NB4 (cell line): ENCODE data around the gene BCL2L13.
A peak's percentile ranks its signal among the peaks of the same experiment; 100 is the strongest.

Source experiments
- DNase-seq: peaks from one replicate; pipeline ENCODE4 v3.0.0; 2010; ENCODE audit warnings: low read depth
- H3K4me3 ChIP-seq: one replicate; pipeline ENCODE4 v1.5.1; 2011; ENCODE audit warnings: mild to moderate bottlenecking, low read depth, low read length, moderate library complexity
- MYC ChIP-seq: IDR thresholded peaks from 2 replicates; pipeline ENCODE4 v1.6.1; 2011; ENCODE audit warnings: low read depth, low read length
- POLR2A ChIP-seq: IDR thresholded peaks from 2 replicates; pipeline ENCODE4 v1.6.1; 2011; ENCODE audit warnings: mild to moderate bottlenecking; ENCODE audit not compliant: insufficient read length; ENCODE audit errors: extremely low read depth
- TF ChIP-seq, protein P1 (sequence below): IDR thresholded peaks from 2 replicates; pipeline ENCODE4 v1.6.1; 2011; ENCODE audit warnings: low read depth, low read length
- TF ChIP-seq, protein P2 (sequence below): IDR thresholded peaks from one replicate; pipeline ENCODE4 v1.5.1; 2012; ENCODE audit warnings: low read depth, low read length

The BCL2L13 gene

DNA sequence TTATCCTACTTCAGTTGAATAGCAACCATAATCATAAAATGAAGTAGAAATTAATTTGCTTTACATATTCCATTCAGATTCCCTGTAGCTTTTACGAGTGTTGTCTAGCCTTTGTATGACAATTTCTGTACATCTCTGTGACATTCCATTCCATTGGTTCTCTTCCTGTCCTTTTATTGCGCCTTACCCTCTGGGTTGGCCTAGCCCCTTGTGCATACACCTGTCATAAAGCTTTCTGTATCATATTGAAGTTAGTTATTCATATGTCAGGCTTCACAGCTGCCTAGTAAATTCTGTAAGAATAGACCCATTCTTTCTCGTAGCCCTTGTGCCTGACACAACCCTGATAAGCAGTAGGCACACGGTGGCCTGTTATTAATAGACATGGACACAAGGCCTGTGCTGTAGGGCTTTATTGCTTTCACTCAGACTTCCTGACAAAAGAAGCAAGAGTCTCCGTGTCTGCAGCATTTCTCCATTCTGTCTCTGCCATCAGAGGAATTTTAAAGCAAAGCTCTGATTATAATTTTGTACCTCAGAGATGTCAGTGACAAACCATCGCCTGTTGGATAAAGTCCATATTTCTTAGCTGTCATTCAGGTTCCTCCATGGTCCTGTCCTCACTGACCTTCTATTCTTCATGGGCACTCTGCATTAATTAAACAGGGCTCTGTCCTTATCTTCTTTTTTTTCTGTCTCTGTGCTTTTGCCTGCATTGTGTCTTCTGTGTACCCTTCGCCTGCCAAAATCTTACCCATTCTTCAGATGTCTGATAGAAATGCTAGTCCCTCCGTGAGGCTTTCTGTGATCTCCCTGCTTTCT lies 86.3 kb downstream of the BCL2L13 start:
- TF ChIP-seq MYC (no peak), POLR2A (no peak)
- TF ChIP-seq, protein P1, sequence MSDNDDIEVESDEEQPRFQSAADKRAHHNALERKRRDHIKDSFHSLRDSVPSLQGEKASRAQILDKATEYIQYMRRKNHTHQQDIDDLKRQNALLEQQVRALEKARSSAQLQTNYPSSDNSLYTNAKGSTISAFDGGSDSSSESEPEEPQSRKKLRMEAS, result no peak
- TF ChIP-seq, protein P2, sequence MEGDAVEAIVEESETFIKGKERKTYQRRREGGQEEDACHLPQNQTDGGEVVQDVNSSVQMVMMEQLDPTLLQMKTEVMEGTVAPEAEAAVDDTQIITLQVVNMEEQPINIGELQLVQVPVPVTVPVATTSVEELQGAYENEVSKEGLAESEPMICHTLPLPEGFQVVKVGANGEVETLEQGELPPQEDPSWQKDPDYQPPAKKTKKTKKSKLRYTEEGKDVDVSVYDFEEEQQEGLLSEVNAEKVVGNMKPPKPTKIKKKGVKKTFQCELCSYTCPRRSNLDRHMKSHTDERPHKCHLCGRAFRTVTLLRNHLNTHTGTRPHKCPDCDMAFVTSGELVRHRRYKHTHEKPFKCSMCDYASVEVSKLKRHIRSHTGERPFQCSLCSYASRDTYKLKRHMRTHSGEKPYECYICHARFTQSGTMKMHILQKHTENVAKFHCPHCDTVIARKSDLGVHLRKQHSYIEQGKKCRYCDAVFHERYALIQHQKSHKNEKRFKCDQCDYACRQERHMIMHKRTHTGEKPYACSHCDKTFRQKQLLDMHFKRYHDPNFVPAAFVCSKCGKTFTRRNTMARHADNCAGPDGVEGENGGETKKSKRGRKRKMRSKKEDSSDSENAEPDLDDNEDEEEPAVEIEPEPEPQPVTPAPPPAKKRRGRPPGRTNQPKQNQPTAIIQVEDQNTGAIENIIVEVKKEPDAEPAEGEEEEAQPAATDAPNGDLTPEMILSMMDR, result no peak
- H3K4me3 ChIP-seq, result no peak overlapping the region
- DNase-seq, result no peak

DNA sequence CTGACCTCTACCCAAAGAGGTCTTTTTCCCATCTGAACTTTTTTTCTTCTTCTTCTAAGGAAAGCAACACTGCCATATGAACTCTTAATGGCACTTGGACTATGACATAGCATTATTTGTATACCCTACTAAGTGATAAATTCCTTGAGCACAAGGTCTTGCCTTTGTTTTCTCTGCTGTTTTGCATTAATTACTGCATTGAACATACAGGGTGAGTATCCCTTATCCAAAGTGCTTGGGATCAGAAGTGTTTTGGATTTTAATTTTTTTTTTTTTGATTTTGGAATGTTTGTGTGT lies 86.9 kb downstream of the BCL2L13 start:
- DNase-seq, result no peak
- H3K4me3 ChIP-seq, result no peak overlapping the region
- TF ChIP-seq, protein P2, result no peak
- TF ChIP-seq, protein P1, result no peak
- no peak for TF ChIP-seq POLR2A
- no peak for TF ChIP-seq MYC

DNA sequence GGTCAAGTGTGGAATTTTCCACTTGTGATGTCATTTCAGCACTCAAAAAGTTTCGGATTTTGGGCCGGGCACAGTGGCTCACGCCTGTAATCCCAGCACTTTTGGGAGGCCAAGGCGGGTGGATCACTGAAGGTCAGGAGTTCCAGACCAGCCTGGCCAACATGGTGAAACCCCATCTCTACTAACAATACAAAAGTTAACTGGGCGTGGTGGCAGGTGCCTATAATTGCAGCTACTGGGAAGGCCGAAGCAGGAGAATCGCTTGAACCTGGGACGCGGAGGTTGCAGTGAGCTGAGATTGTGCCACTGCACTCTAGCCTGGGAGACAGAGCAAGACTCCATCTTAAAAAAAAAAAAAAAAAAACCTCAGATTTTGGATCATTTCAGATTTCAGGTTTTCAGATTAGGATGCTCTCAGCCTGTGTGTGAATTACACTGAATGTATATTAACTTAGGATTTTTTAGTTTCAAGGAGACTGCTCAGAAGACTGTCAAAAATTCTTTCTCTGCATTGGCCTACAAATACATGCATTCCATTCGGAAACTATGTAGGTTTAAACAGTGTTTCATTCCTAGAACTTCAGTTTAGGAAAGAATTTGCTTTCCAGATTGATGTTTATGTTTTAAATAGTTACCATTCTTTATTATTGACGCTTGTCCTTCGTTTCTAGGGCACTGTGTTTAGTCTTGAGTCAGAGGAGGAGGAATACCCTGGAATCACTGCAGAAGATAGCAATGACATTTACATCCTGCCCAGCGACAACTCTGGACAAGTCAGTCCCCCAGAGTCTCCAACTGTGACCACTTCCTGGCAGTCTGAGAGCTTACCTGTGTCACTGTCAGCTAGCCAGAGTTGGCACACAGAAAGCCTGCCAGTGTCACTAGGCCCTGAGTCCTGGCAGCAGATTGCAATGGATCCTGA lies 87.7 kb downstream of the BCL2L13 start:
- TF ChIP-seq, protein P2, result no peak
- no peak for DNase-seq
- no peak overlapping the region for H3K4me3 ChIP-seq

GRCh38 chr22:17726928-17727897 lies 88.7 kb downstream of the BCL2L13 start:
- no peak overlapping the region for H3K4me3 ChIP-seq

DNA sequence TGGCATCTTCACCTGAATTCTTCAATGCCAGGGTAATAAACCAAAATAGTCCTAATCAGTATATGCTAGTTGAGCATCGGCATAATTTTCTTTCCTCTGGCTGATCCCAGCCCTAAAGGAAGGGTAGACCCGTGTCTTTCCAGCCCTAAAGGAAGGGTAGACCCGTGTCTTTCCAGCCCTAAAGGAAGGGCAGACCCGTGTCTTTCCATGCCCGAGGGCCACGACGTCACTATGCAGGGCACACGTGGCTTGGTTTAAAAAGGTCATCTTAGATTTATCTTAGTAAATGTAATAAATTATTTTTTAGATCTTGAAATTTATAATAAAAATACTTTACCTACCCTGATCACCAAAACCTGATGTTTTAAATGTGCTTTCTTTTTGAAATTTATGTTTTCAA lies 90.2 kb downstream of the BCL2L13 start:
- TF ChIP-seq, protein P2, result no peak
- TF ChIP-seq POLR2A, result no peak
- TF ChIP-seq MYC, result no peak
- TF ChIP-seq, protein P1, result no peak
- DNase-seq, result no peak
- H3K4me3 ChIP-seq, result no peak overlapping the region

More at GRCh38 chr22:17726928-17727897, 88.7 kb downstream of the BCL2L13 start:
- no peak for TF ChIP-seq POLR2A
- TF ChIP-seq, protein P1, result no peak
- TF ChIP-seq, protein P2, result no peak
- no peak for TF ChIP-seq MYC
- peak; percentile 86 for DNase-seq
